Neural progenitor cell (in vitro differentiated cells): ENCODE measurements around the gene ERV3-1. TPM values are rescaled to one million over a fixed set of nuclear protein-coding genes. Genes with fewer than 3 reads are reported as not detected.
"Not testable (repeated sequence)": the region's sequence is repeated elsewhere in the genome, so short reads cannot be mapped to it uniquely, and the experiment has no call there.

Experiments
- DNase-seq: peaks from one replicate; pipeline ENCODE4 v3.0.0-alpha.2; 2016; ENCODE audit warnings: low spot score
- H2AFZ ChIP-seq: fragments of 200-600 bp; sonication (generic); replicated peaks from 2 replicates; pipeline ENCODE4 v1.6.1; 2016; ENCODE audit warnings: antibody characterized with exemption
- H3F3A ChIP-seq: fragments of 200-600 bp; sonication (generic); 2 replicates; pipeline ENCODE4 v1.6.1; 2016; ENCODE audit warnings: antibody characterized with exemption, low read depth
- H3K27ac ChIP-seq: fragments of 200-600 bp; sonication (generic); 2 replicates; pipeline ENCODE4 v1.5.1; 2016; ENCODE audit warnings: mild to moderate bottlenecking
- H3K27me3 ChIP-seq: fragments of 200-600 bp; sonication (generic); 2 replicates; pipeline ENCODE4 v1.6.1; 2016; ENCODE audit warnings: mild to moderate bottlenecking, moderate library complexity
- H3K36me3 ChIP-seq: fragments of 200-600 bp; sonication (generic); 2 replicates; pipeline ENCODE4 v1.5.1; 2016
- H3K4me1 ChIP-seq: fragments of 200-600 bp; sonication (generic); 2 replicates; pipeline ENCODE4 v1.6.1; 2016; ENCODE audit warnings: mixed run types
- H3K4me2 ChIP-seq: fragments of 200-600 bp; sonication (generic); 2 replicates; pipeline ENCODE4 v1.6.1; 2016
- H3K4me3 ChIP-seq: fragments of 200-600 bp; sonication (generic); 2 replicates; pipeline ENCODE4 v1.5.1; 2016
- H3K79me2 ChIP-seq: fragments of 200-600 bp; sonication (generic); 2 replicates; pipeline ENCODE4 v1.6.1; 2016; ENCODE audit warnings: low read depth
- H3K9ac ChIP-seq: fragments of 200-600 bp; sonication (generic); 2 replicates; pipeline ENCODE4 v1.6.1; 2016
- H3K9me3 ChIP-seq: fragments of 200-600 bp; sonication (generic); 2 replicates; pipeline ENCODE4 v1.5.1; 2016; ENCODE audit warnings: low read depth
- H4K20me1 ChIP-seq: fragments of 200-600 bp; sonication (generic); 2 replicates; pipeline ENCODE4 v1.6.1; 2016; ENCODE audit warnings: low read depth
- H3K27ac Mint-ChIP-seq: 3 replicates; pipeline ENCODE4 v1.8.0; 2021; ENCODE audit warnings: mixed read lengths
- H3K27me3 Mint-ChIP-seq: 2 replicates; pipeline ENCODE4 v1.8.0; 2022; ENCODE audit warnings: low read depth, mild to moderate bottlenecking, inconsistent platforms, moderate library complexity, mixed read lengths; ENCODE audit not compliant: insufficient read depth
- H3K36me3 Mint-ChIP-seq: 3 replicates; pipeline ENCODE4 v1.8.0; 2021; ENCODE audit warnings: mixed read lengths
- H3K4me1 Mint-ChIP-seq: 3 replicates; pipeline ENCODE4 v1.8.0; 2021; ENCODE audit warnings: mixed read lengths
- H3K4me3 Mint-ChIP-seq: 3 replicates; pipeline ENCODE4 v1.8.0; 2021; ENCODE audit warnings: mild to moderate bottlenecking, moderate library complexity, mixed read lengths
- H3K9me3 Mint-ChIP-seq: 3 replicates; pipeline ENCODE4 v1.8.0; 2020; ENCODE audit warnings: mixed read lengths
- EZH2 ChIP-seq: fragments of 200-600 bp; sonication (generic); IDR thresholded peaks from 2 replicates; pipeline ENCODE4 v1.6.1; 2017; ENCODE audit warnings: antibody characterized with exemption, mild to moderate bottlenecking, moderate library complexity
- total RNA-seq: library from RNA; depleted of rRNA; stranded (reverse); fragments of >200 nt; gene quantifications from 2 replicates; pipeline ENCODE4 v1.2.3, GENCODE V29; 2015; ENCODE audit warnings: low replicate concordance
- TF ChIP-seq, protein P1 (sequence below): fragments of 200-600 bp; sonication (generic); IDR thresholded peaks from 2 replicates; pipeline ENCODE4 v1.5.1; 2017; ENCODE audit warnings: antibody characterized with exemption, mild to moderate bottlenecking

ERV3-1 gene
- total RNA-seq, 1 donor from 2014 or later, result 50.0 TPM

- not testable (repeated sequence) for H3K27me3 ChIP-seq, H4K20me1 ChIP-seq, H3K36me3 Mint-ChIP-seq, H3K4me3 Mint-ChIP-seq, H3K79me2 ChIP-seq, H3K4me3 ChIP-seq, H3K4me1 ChIP-seq, H3K27ac ChIP-seq, H3K36me3 ChIP-seq, H3K27me3 Mint-ChIP-seq, H3K9ac ChIP-seq, H3K4me1 Mint-ChIP-seq, H3K9me3 ChIP-seq, H3F3A ChIP-seq, H3K27ac Mint-ChIP-seq, DNase-seq, H2AFZ ChIP-seq, H3K9me3 Mint-ChIP-seq, H3K4me2 ChIP-seq
These were observed 14.5 kb upstream of the ERV3-1 start for GRCh38 chr7:65020978-65021377.

GRCh38 chr7:65009881-65010280 is 3.4 kb upstream of the ERV3-1 start:
- H3K4me2 ChIP-seq, H3K36me3 ChIP-seq, H3F3A ChIP-seq, H3K9me3 ChIP-seq, H3K27ac ChIP-seq, H3K27ac Mint-ChIP-seq, H2AFZ ChIP-seq, H3K4me1 ChIP-seq, H3K4me3 Mint-ChIP-seq, H3K27me3 ChIP-seq, DNase-seq, H3K9ac ChIP-seq, H3K36me3 Mint-ChIP-seq, H3K27me3 Mint-ChIP-seq, H3K4me3 ChIP-seq, H4K20me1 ChIP-seq: not testable (repeated sequence)
- H3K4me1 Mint-ChIP-seq, result peaks cover 16% of the 10 kb centered on the region
- peaks cover 11% of the 10 kb centered on the region for H3K9me3 Mint-ChIP-seq
- peaks cover 13% of the 10 kb centered on the region for H3K79me2 ChIP-seq

- not testable (repeated sequence) for H3K27me3 Mint-ChIP-seq, H3K4me2 ChIP-seq, H3K27ac ChIP-seq, H3K27ac Mint-ChIP-seq, H3K36me3 ChIP-seq, H3K4me3 ChIP-seq, H3F3A ChIP-seq, H2AFZ ChIP-seq, H3K4me3 Mint-ChIP-seq, DNase-seq, H3K9me3 ChIP-seq, H3K4me1 ChIP-seq, H4K20me1 ChIP-seq, H3K9ac ChIP-seq, H3K27me3 ChIP-seq
- Mint-ChIP-seq H3K4me1 (peaks cover 16% of the 10 kb centered on the region), H3K36me3 (peaks cover 14% of the 10 kb centered on the region), H3K9me3 (peaks cover 16% of the 10 kb centered on the region)
- peaks cover 18% of the 10 kb centered on the region for H3K79me2 ChIP-seq
These were observed 2.9 kb upstream of the ERV3-1 start for GRCh38 chr7:65009394-65009793.

- H3F3A ChIP-seq, H3K4me2 ChIP-seq: not testable (repeated sequence)
- H3K36me3 Mint-ChIP-seq, result peaks cover 33% of the 10 kb centered on the region
These were observed 549 bp upstream of the ERV3-1 start for GRCh38 chr7:65007036-65007435.

GRCh38 chr7:65004575-65004974 is 1.9 kb downstream of the ERV3-1 start:
- Histone ChIP-seq H3K4me1 (peaks cover 8% of the 10 kb centered on the region), H3K36me3 (peaks cover 12% of the 10 kb centered on the region), H3K27ac (no peak overlapping the region), H4K20me1 (peaks cover 7% of the 10 kb centered on the region), H2AFZ (no peak overlapping the region), H3K9me3 (peaks cover 5% of the 10 kb centered on the region), H3F3A (peaks cover 6% of the 10 kb centered on the region), H3K4me3 (peak overlapping the region; percentile 76), H3K27me3 (no peaks in the 10 kb centered on the region), H3K9ac (no peak overlapping the region), H3K79me2 (peaks cover 64% of the 10 kb centered on the region), H3K4me2 (peak overlapping the region; percentile 83)
- peak overlapping the region; percentile 98 for H3K4me3 Mint-ChIP-seq
- no peak for DNase-seq
- H3K27me3 Mint-ChIP-seq, result peaks cover 9% of the 10 kb centered on the region
- H3K9me3 Mint-ChIP-seq, result peaks cover 53% of the 10 kb centered on the region
- TF ChIP-seq EZH2, result no peak
- TF ChIP-seq, protein P1, sequence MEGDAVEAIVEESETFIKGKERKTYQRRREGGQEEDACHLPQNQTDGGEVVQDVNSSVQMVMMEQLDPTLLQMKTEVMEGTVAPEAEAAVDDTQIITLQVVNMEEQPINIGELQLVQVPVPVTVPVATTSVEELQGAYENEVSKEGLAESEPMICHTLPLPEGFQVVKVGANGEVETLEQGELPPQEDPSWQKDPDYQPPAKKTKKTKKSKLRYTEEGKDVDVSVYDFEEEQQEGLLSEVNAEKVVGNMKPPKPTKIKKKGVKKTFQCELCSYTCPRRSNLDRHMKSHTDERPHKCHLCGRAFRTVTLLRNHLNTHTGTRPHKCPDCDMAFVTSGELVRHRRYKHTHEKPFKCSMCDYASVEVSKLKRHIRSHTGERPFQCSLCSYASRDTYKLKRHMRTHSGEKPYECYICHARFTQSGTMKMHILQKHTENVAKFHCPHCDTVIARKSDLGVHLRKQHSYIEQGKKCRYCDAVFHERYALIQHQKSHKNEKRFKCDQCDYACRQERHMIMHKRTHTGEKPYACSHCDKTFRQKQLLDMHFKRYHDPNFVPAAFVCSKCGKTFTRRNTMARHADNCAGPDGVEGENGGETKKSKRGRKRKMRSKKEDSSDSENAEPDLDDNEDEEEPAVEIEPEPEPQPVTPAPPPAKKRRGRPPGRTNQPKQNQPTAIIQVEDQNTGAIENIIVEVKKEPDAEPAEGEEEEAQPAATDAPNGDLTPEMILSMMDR, result no peak
- no peak overlapping the region for H3K27ac Mint-ChIP-seq
- peaks cover 16% of the 10 kb centered on the region for H3K4me1 Mint-ChIP-seq
- H3K36me3 Mint-ChIP-seq, result peaks cover 52% of the 10 kb centered on the region

More at GRCh38 chr7:65007036-65007435, 549 bp upstream of the ERV3-1 start:
- Histone ChIP-seq H3K4me3 (peak overlapping the region; percentile 76), H3K36me3 (peaks cover 12% of the 10 kb centered on the region), H2AFZ (peak overlapping the region; percentile 51), H3K79me2 (peaks cover 42% of the 10 kb centered on the region)
- H3K27me3 Mint-ChIP-seq, H3K9ac ChIP-seq, H3K27ac ChIP-seq, H3K4me1 ChIP-seq, DNase-seq, H3K27me3 ChIP-seq, H3K9me3 ChIP-seq, H4K20me1 ChIP-seq: not testable (repeated sequence)
- Mint-ChIP-seq H3K9me3 (peaks cover 34% of the 10 kb centered on the region), H3K4me1 (peaks cover 16% of the 10 kb centered on the region), H3K4me3 (peak overlapping the region; percentile 98), H3K27ac (peak overlapping the region; percentile 89)
